H1 (cell line): ENCODE results near the gene ZSWIM4. TPM values are rescaled to one million over a fixed set of nuclear protein-coding genes. Genes with fewer than 3 reads are reported as not detected.

ENCODE experiments used
- CTCF ChIA-PET: fragments of 300-600 bp; sonication (Branson Sonifier 250); formaldehyde crosslinking; loops from one replicate; lab custom pipeline; 2021; ENCODE audit not compliant: partially characterized antibody; lab: Charles Lee
- POLR2A ChIA-PET: fragments of 300-600 bp; sonication (Branson Sonifier 250); formaldehyde crosslinking; loops from one replicate; lab custom pipeline; 2021; ENCODE audit warnings: inconsistent platforms; ENCODE audit not compliant: partially characterized antibody; lab: Charles Lee
- DNase-seq, 2 experiments: peaks; one replicate each; pipeline versions ENCODE4 v3.0.0 to v3.0.0-alpha.2; 2010 to 2022; ENCODE audit warnings: low spot score in 2 of 2, low read depth in 1 of 2, mixed read lengths in 1 of 2
- FAIRE-seq: peaks from 2 replicates; lab custom pipeline; 2011; peaks lifted over from hg19 to GRCh38; lab: Jason Lieb, UNC
- H2AFZ ChIP-seq: 2 replicates; pipeline ENCODE4 v1.8.1; 2012; ENCODE audit warnings: low read length, inconsistent platforms
- H2AK5ac ChIP-seq: 2 replicates; pipeline ENCODE4 v1.6.1; 2013; ENCODE audit warnings: low read depth, low read length
- H2BK120ac ChIP-seq: replicated peaks from 2 replicates; pipeline ENCODE3; 2013; ENCODE audit warnings: low read depth, low read length, inconsistent platforms
- H2BK12ac ChIP-seq: 2 replicates; pipeline ENCODE4 v1.6.1; 2013; ENCODE audit warnings: low read depth, low read length
- H2BK15ac ChIP-seq: 2 replicates; pipeline ENCODE4 v1.6.1; 2013; ENCODE audit warnings: low read length
- H2BK20ac ChIP-seq: 2 replicates; pipeline ENCODE4 v1.6.1; 2013; ENCODE audit warnings: low read length
- H2BK5ac ChIP-seq: 2 replicates; pipeline ENCODE4 v1.6.1; 2013; ENCODE audit warnings: low read depth, low read length
- H3K14ac ChIP-seq: 2 replicates; pipeline ENCODE4 v1.6.1; 2013; ENCODE audit warnings: inconsistent platforms; ENCODE audit not compliant: insufficient read length
- H3K18ac ChIP-seq: 2 replicates; pipeline ENCODE4 v1.6.1; 2013; ENCODE audit warnings: low read length; ENCODE audit errors: extremely low read depth
- H3K23ac ChIP-seq: 2 replicates; pipeline ENCODE4 v1.6.1; 2013; ENCODE audit warnings: inconsistent platforms; ENCODE audit not compliant: insufficient read length
- H3K23me2 ChIP-seq: 2 replicates; pipeline ENCODE4 v1.6.1; 2013; ENCODE audit warnings: low read depth, low read length
- H3K27ac ChIP-seq: 2 replicates; pipeline ENCODE4 v1.6.1; 2011; ENCODE audit warnings: low read depth, low read length, inconsistent platforms
- H3K27me3 ChIP-seq, 4 experiments: replicated peaks in 1 of 4; 1 replicate in 1 of 4; 2 replicates in 3 of 4; pipeline versions ENCODE4 v1.6.1 to v1.8.1; 2011 to 2013; ENCODE audit warnings: low read length in 3 of 4, mild to moderate bottlenecking in 3 of 4, inconsistent platforms in 2 of 4, mixed read lengths in 2 of 4, moderate library complexity in 1 of 4; ENCODE audit not compliant: control insufficient read depth in 3 of 4, insufficient read depth in 3 of 4; ENCODE audit errors: extremely low read depth in 1 of 4
- H3K36me3 ChIP-seq, 4 experiments: 2 replicates each; pipeline versions ENCODE4 v1.6.1 to v1.8.1; 2011 to 2013; ENCODE audit warnings: mild to moderate bottlenecking in 4 of 4, low read length in 3 of 4, moderate library complexity in 2 of 4, control low read depth in 1 of 4, inconsistent platforms in 1 of 4; ENCODE audit not compliant: insufficient read depth in 4 of 4, control insufficient read depth in 2 of 4
- H3K4ac ChIP-seq: replicated peaks from 2 replicates; pipeline ENCODE3; 2013; ENCODE audit warnings: low read length, low read depth, mixed read lengths, inconsistent platforms; ENCODE audit not compliant: insufficient read length
- H3K4me1 ChIP-seq, 4 experiments: replicated peaks in 1 of 4; 1 replicate in 1 of 4; 2 replicates in 3 of 4; pipeline versions ENCODE4 v1.6.1 to v1.8.1; 2011 to 2013; ENCODE audit warnings: low read length in 3 of 4, inconsistent platforms in 2 of 4, mixed read lengths in 1 of 4; ENCODE audit not compliant: insufficient read depth in 4 of 4, control insufficient read depth in 3 of 4
- H3K4me2 ChIP-seq, 2 experiments: 2 replicates each; pipeline versions ENCODE4 v1.6.1 to v1.8.1; 2011 to 2013; ENCODE audit warnings: low read depth in 2 of 2, low read length in 2 of 2, control low read depth in 1 of 2, inconsistent platforms in 1 of 2, mild to moderate bottlenecking in 1 of 2; ENCODE audit not compliant: insufficient read depth in 1 of 2
- H3K4me3 ChIP-seq, 4 experiments: fragments of 200-600, 300-600 bp in 1 of 4; sonication (generic), shearing (Covaris generic), sonication (Bioruptor Twin) in 1 of 4; 2 replicates each; pipeline versions ENCODE4 v1.5.1 to v1.8.1; 2011 to 2016; ENCODE audit warnings: low read length in 4 of 4, low read depth in 3 of 4, control low read depth in 2 of 4, inconsistent platforms in 2 of 4, mild to moderate bottlenecking in 2 of 4, mixed read lengths in 1 of 4, moderate library complexity in 1 of 4; ENCODE audit not compliant: insufficient read depth in 2 of 4; ENCODE audit errors: extremely low read depth in 1 of 4
- H3K56ac ChIP-seq: replicated peaks from 2 replicates; pipeline ENCODE3; 2013; ENCODE audit warnings: low read depth, mild to moderate bottlenecking, mixed read lengths, low read length, inconsistent platforms; ENCODE audit not compliant: insufficient read length
- H3K79me1 ChIP-seq: 2 replicates; pipeline ENCODE4 v1.6.1; 2013; ENCODE audit warnings: low read depth, low read length, control low read depth
- H3K79me2 ChIP-seq, 2 experiments: 2 replicates each; pipeline versions ENCODE4 v1.6.1 to v1.8.1; 2012 to 2013; ENCODE audit warnings: low read length in 2 of 2, mild to moderate bottlenecking in 2 of 2, inconsistent platforms in 1 of 2; ENCODE audit not compliant: insufficient read depth in 2 of 2, control insufficient read depth in 1 of 2
- H3K9ac ChIP-seq, 4 experiments: replicated peaks in 1 of 4; 1 replicate in 1 of 4; 2 replicates in 3 of 4; pipeline versions ENCODE4 v1.6.1 to v1.8.1; 2011 to 2013; ENCODE audit warnings: low read depth in 3 of 4, low read length in 3 of 4, control low read depth in 2 of 4, mild to moderate bottlenecking in 2 of 4, moderate library complexity in 2 of 4, inconsistent platforms in 1 of 4; ENCODE audit errors: extremely low read depth in 1 of 4
- H3K9me3 ChIP-seq, 2 experiments: 2 replicates each; pipeline versions ENCODE4 v1.6.1 to v1.8.1; 2012 to 2013; ENCODE audit warnings: mild to moderate bottlenecking in 2 of 2, moderate library complexity in 2 of 2, control low read depth in 1 of 2, inconsistent platforms in 1 of 2, low read depth in 1 of 2, low read length in 1 of 2, mixed read lengths in 1 of 2; ENCODE audit not compliant: insufficient read depth in 2 of 2
- H4K20me1 ChIP-seq, 2 experiments: replicated peaks in 1 of 2; 2 replicates each; pipeline versions ENCODE3 to v1.8.1; 2011 to 2013; ENCODE audit warnings: inconsistent platforms in 2 of 2, low read length in 2 of 2, mild to moderate bottlenecking in 1 of 2; ENCODE audit not compliant: insufficient read depth in 2 of 2, control insufficient read depth in 1 of 2
- H4K5ac ChIP-seq: 2 replicates; pipeline ENCODE4 v1.6.1; 2013; ENCODE audit warnings: low read length, low read depth, mixed read lengths, inconsistent platforms; ENCODE audit not compliant: insufficient read length
- H4K8ac ChIP-seq: 2 replicates; pipeline ENCODE4 v1.8.0; 2013; ENCODE audit warnings: mild to moderate bottlenecking, moderate library complexity, low read length, inconsistent platforms; ENCODE audit not compliant: insufficient read depth; ENCODE audit errors: extremely low read depth
- H4K91ac ChIP-seq: replicated peaks from 2 replicates; pipeline ENCODE3; 2013; ENCODE audit warnings: low read length, mixed read lengths, inconsistent platforms; ENCODE audit not compliant: insufficient read length
- ASH2L ChIP-seq: fragments of 200-600, 300-600 bp; sonication (generic); IDR thresholded peaks from one replicate; pipeline ENCODE4 v1.7.1; 2017; ENCODE audit warnings: low read length
- BCL11A ChIP-seq, 2 experiments: IDR thresholded peaks; one replicate each; pipeline ENCODE4 v1.6.1; 2011; ENCODE audit warnings: low read depth in 2 of 2, low read length in 2 of 2, mild to moderate bottlenecking in 2 of 2
- CEBPB ChIP-seq: IDR thresholded peaks from 2 replicates; pipeline ENCODE4 v1.6.1; 2012; ENCODE audit warnings: low read depth, low read length
- FOSL1 ChIP-seq: IDR thresholded peaks from 2 replicates; pipeline ENCODE4 v1.6.1; 2011; ENCODE audit warnings: mild to moderate bottlenecking, low read depth, low read length, moderate library complexity; ENCODE audit not compliant: insufficient read depth
- KDM5A ChIP-seq: fragments of 200-600 bp; IDR thresholded peaks from 2 replicates; pipeline ENCODE4 v1.7.1; 2012; ENCODE audit warnings: mild to moderate bottlenecking, low read length, inconsistent platforms, mixed read lengths
- MAX ChIP-seq: IDR thresholded peaks from 2 replicates; pipeline ENCODE4 v1.6.1; 2012; ENCODE audit warnings: inconsistent platforms
- RAD21 ChIP-seq, 2 experiments: IDR thresholded peaks in 1 of 2; conservative IDR thresholded peaks in 1 of 2; 2 replicates each; pipeline ENCODE4 v1.6.1; 2011; ENCODE audit warnings: low read depth in 2 of 2, low read length in 2 of 2, improper control_type of control experiment in 1 of 2, inconsistent platforms in 1 of 2, mild to moderate bottlenecking in 1 of 2, moderate library complexity in 1 of 2
- RNF2 ChIP-seq: fragments of 200-900, 300-1000 bp; sonication (generic); IDR thresholded peaks from 2 replicates; pipeline ENCODE4 v1.7.1; 2016; ENCODE audit warnings: borderline replicate concordance, low read depth, mild to moderate bottlenecking, antibody characterized with exemption, low read length; ENCODE audit not compliant: poor library complexity, severe bottlenecking; ENCODE audit errors: missing control alignments
- RXRA ChIP-seq: IDR thresholded peaks from 2 replicates; pipeline ENCODE4 v1.6.1; 2011; ENCODE audit warnings: low read depth, mild to moderate bottlenecking, low read length, moderate library complexity; ENCODE audit not compliant: insufficient read depth
- SIX5 ChIP-seq: IDR thresholded peaks from 2 replicates; pipeline ENCODE4 v1.6.1; 2011; ENCODE audit warnings: mild to moderate bottlenecking, low read depth, low read length
- SP2 ChIP-seq: IDR thresholded peaks from 2 replicates; pipeline ENCODE4 v1.6.1; 2012; ENCODE audit warnings: mild to moderate bottlenecking, low read length, inconsistent platforms
- TAF1 ChIP-seq: IDR thresholded peaks from 2 replicates; pipeline ENCODE4 v1.6.1; 2011; ENCODE audit warnings: mild to moderate bottlenecking, low read depth, low read length
- YY1 ChIP-seq: IDR thresholded peaks from 2 replicates; pipeline ENCODE4 v1.6.1; 2011; ENCODE audit warnings: low read depth, mild to moderate bottlenecking, low read length
- WGBS, 2 experiments: shearing (Covaris generic) in 1 of 2; methylation state at CpG; one replicate each; pipeline versions ENCODE4 v1.1.6 to v1.1.7; 2013 to 2015; ENCODE audit warnings: low lambda C conversion rate in 2 of 2, mixed read lengths in 2 of 2, inconsistent platforms in 1 of 2, low coverage in 1 of 2, missing lambda C conversion rate in 1 of 2; ENCODE audit not compliant: insufficient replicate concordance in 2 of 2, insufficient coverage in 1 of 2, insufficient read length in 1 of 2; ENCODE audit errors: extremely low coverage in 1 of 2, missing lambda C conversion rate in 1 of 2; 5-methylcytosine and 5-hydroxymethylcytosine counted together
- polyA plus RNA-seq, 7 experiments: library from polyadenylated mRNA; depleted of rRNA in 3 of 7; stranded (reverse) in 5 of 7; unstranded in 2 of 7; fragments of >200 nt in 5 of 7; fragments of 200-250 nt in 2 of 7; gene quantifications; 1 replicate in 5 of 7; 2 replicates in 1 of 7; 4 replicates in 1 of 7; pipeline versions ENCODE4 v1.2.1 to v1.2.3, GENCODE V29; 2011 to 2013; ENCODE audit warnings: missing spikeins in 2 of 7, mixed read lengths in 2 of 7
- total RNA-seq: library from RNA; stranded (reverse); fragmentation: NEBNext Ultra II Directional; extraction: Animal tissue kit (Norgen Biotek cat#: 25700); gene quantifications from 2 replicates; pipeline ENCODE4 v1.2.1, GENCODE V29; 2021

Gene ZSWIM4
- total and polyA plus RNA-seq, 2 of the 8 experiments (the other 6 are each of a cell fraction or from before 2014, with no cell fraction given), result 12.2 to 31.1 TPM

GRCh38 chr19:13876834-13877233 lies 81.6 kb downstream of the ZSWIM4 start, which contains the start of gene NANOS3:
Gene NANOS3 (plus strand): TSS chr19:13877134. CDS start chr19:13877249, 115 bp downstream.
- no peaks in the 10 kb centered on the region for H3K23me2 ChIP-seq
- DNase-seq (no peak), FAIRE-seq (no peak)
- ChIA-PET CTCF (interaction anchor here (0.6 to 6.0 kb wide), 10 partner anchors 15 to 195 kb away, joined by 3 to 68 read pairs (median 3); partner anchors contain the start of gene MISP3), POLR2A (interaction anchor here (1.0 kb wide), 1 partner anchor 30 kb away, joined by 3 read pairs; no protein-coding TSS in a partner anchor)
- no peak within 1 kb of the TSS for H2BK15ac ChIP-seq
- TF ChIP-seq RXRA (no peak), RAD21 (IDR thresholded peaks at IDR 0.05 in 1 of 2, conservative IDR thresholded peaks at IDR 0.05 in 1 of 2; ENCODE audit: low read depth in 2 of 2, low read length in 2 of 2) (no peak), ASH2L (no peak), BCL11A (IDR thresholded peaks at IDR 0.05; ENCODE audit: low read depth in 2 of 2, low read length in 2 of 2) (no peak), KDM5A (no peak), YY1 (no peak), SIX5 (no peak), TAF1 (no peak), MAX (no peak), FOSL1 (no peak), SP2 (no peak), CEBPB (no peak), RNF2 (no peak)
- H3K9me3 ChIP-seq, result no peaks in the 10 kb centered on the region
- no peak within 1 kb of the TSS for H4K5ac ChIP-seq
- no peak within 1 kb of the TSS for H2BK5ac ChIP-seq
- H2AFZ ChIP-seq, result no peak within 1 kb of the TSS
- no peak within 1 kb of the TSS for H2BK120ac ChIP-seq
- no peaks in the 10 kb centered on the region for H3K79me2 ChIP-seq
- no peak within 1 kb of the TSS for H3K4me2 ChIP-seq
- H3K4me3 ChIP-seq, result no peak within 1 kb of the TSS
- no peak within 1 kb of the TSS for H4K8ac ChIP-seq
- H3K27me3 ChIP-seq, result peaks cover 29 to 54% (median 40%) of the 10 kb centered on the region in 4 experiments
- H3K4me1 ChIP-seq, result peaks cover 3 to 15% (median 13%) of the 10 kb centered on the region in 4 experiments
- no peak within 1 kb of the TSS for H3K56ac ChIP-seq
- H3K27ac ChIP-seq, result no peak within 1 kb of the TSS
- no peaks in the 10 kb centered on the region for H3K79me1 ChIP-seq
- no peak within 1 kb of the TSS for H3K9ac ChIP-seq
- WGBS, 2 experiments, result 66% methylated on average over 4 of the region's 5 CpGs; no CpG with 5 or more reads in 1 of the 2 experiments
- H4K91ac ChIP-seq, result no peak within 1 kb of the TSS
- H3K36me3 ChIP-seq, result no peaks in the 10 kb centered on the region
- H3K18ac ChIP-seq, result no peak within 1 kb of the TSS
- peaks cover 0 to 7% of the 10 kb centered on the region in 2 experiments for H4K20me1 ChIP-seq
- no peak within 1 kb of the TSS for H2BK12ac ChIP-seq
- H3K23ac ChIP-seq, result no peak within 1 kb of the TSS
- no peak within 1 kb of the TSS for H3K4ac ChIP-seq
- H2BK20ac ChIP-seq, result no peak within 1 kb of the TSS
- H2AK5ac ChIP-seq, result no peak within 1 kb of the TSS
- no peak within 1 kb of the TSS for H3K14ac ChIP-seq
